ENCODE measurements around the gene SEL1L3.
A peak's percentile ranks its signal among the peaks of the same experiment; 100 is the strongest.

Gene SEL1L3

GRCh38 chr4:25816591-25817058 is 46.2 kb downstream of the SEL1L3 start:
- DNase-seq (ENCODE audit: low spot score) = no peak

GRCh38 chr4:25815586-25815985 is 47.2 kb downstream of the SEL1L3 start:
- DNase-seq (ENCODE audit: low spot score) = no peak

- DNase-seq (ENCODE audit: low spot score) = no peak
These were observed 48.3 kb downstream of the SEL1L3 start for GRCh38 chr4:25814301-25815136.

GRCh38 chr4:25813448-25814106 is 49.2 kb downstream of the SEL1L3 start:
- DNase-seq (ENCODE audit: low spot score) = no peak

- no peak for DNase-seq (ENCODE audit: low spot score)
These were observed 50.9 kb downstream of the SEL1L3 start for GRCh38 chr4:25811841-25812240.

- no peak for DNase-seq (ENCODE audit: low spot score)
These were observed 51.5 kb downstream of the SEL1L3 start for GRCh38 chr4:25811374-25811690.

- DNase-seq (ENCODE audit: low spot score) = peak; percentile 37
These were observed 52.1 kb downstream of the SEL1L3 start for GRCh38 chr4:25810461-25811373.

- no peak for DNase-seq (ENCODE audit: low spot score)
These were observed 52.8 kb downstream of the SEL1L3 start for GRCh38 chr4:25809996-25810395.

GRCh38 chr4:25807102-25807728 is 55.6 kb downstream of the SEL1L3 start:
- no peak for DNase-seq (ENCODE audit: low spot score)

GRCh38 chr4:25805255-25805860 is 57.4 kb downstream of the SEL1L3 start:
- DNase-seq (ENCODE audit: low spot score) = no peak

GRCh38 chr4:25803720-25804225 is 59.0 kb downstream of the SEL1L3 start:
- DNase-seq (ENCODE audit: low spot score) = no peak

GRCh38 chr4:25801594-25801993 is 61.2 kb downstream of the SEL1L3 start:
- DNase-seq (ENCODE audit: low spot score) = no peak

- no peak for DNase-seq (ENCODE audit: low spot score)
These were observed 62.5 kb downstream of the SEL1L3 start for GRCh38 chr4:25800245-25800644.

- DNase-seq (ENCODE audit: low spot score) = no peak
These were observed 63.3 kb downstream of the SEL1L3 start for GRCh38 chr4:25799522-25799921.

GRCh38 chr4:25797136-25797535 is 65.7 kb downstream of the SEL1L3 start:
- no peak for DNase-seq (ENCODE audit: low spot score)

GRCh38 chr4:25795566-25796454 is 67.0 kb downstream of the SEL1L3 start:
- DNase-seq (ENCODE audit: low spot score) = no peak

GRCh38 chr4:25795091-25795490 is 67.7 kb downstream of the SEL1L3 start:
- DNase-seq (ENCODE audit: low spot score) = no peak

- no peak for DNase-seq (ENCODE audit: low spot score)
These were observed 69.9 kb downstream of the SEL1L3 start for GRCh38 chr4:25792876-25793275.

- no peak for DNase-seq (ENCODE audit: low spot score)
These were observed 70.5 kb downstream of the SEL1L3 start for GRCh38 chr4:25792200-25792791.

- DNase-seq (ENCODE audit: low spot score) = no peak
These were observed 72.8 kb downstream of the SEL1L3 start for GRCh38 chr4:25790024-25790423.

Measured in left forelimb (tissue), 1 donor.